OCI-M2 (cell line): ENCODE results near the gene DTNBP1.

Experiments
- DNase-seq: peaks from one replicate; lab custom pipeline; 2025; ENCODE audit not compliant: unreplicated experiment; lab: John Stamatoyannopoulos, UW

The DTNBP1 gene

GRCh38 chr6:15626878-15627674 lies 35.8 kb downstream of the DTNBP1 start:
- no peak for DNase-seq

GRCh38 chr6:15626160-15626559 lies 36.7 kb downstream of the DTNBP1 start:
- no peak for DNase-seq

- no peak for DNase-seq
Measured at GRCh38 chr6:15623276-15624116, 39.3 kb downstream of the DTNBP1 start.

- no peak for DNase-seq
Measured at GRCh38 chr6:15622045-15622740, 40.6 kb downstream of the DTNBP1 start.

GRCh38 chr6:15621203-15622044 lies 41.4 kb downstream of the DTNBP1 start:
- DNase-seq: peak; percentile 67

GRCh38 chr6:15620611-15621010 lies 42.2 kb downstream of the DTNBP1 start:
- DNase-seq: peak; percentile 25

- no peak for DNase-seq
Measured at GRCh38 chr6:15619330-15619729, 43.5 kb downstream of the DTNBP1 start.

- no peak for DNase-seq
Measured at GRCh38 chr6:15618685-15619084, 44.1 kb downstream of the DTNBP1 start.

- no peak for DNase-seq
Measured at GRCh38 chr6:15616261-15616660, 46.6 kb downstream of the DTNBP1 start.

GRCh38 chr6:15615802-15616201 lies 47.0 kb downstream of the DTNBP1 start:
- no peak for DNase-seq

GRCh38 chr6:15614277-15614676 lies 48.6 kb downstream of the DTNBP1 start:
- no peak for DNase-seq

GRCh38 chr6:15608396-15608795 lies 54.4 kb downstream of the DTNBP1 start:
- no peak for DNase-seq

GRCh38 chr6:15607603-15608002 lies 55.2 kb downstream of the DTNBP1 start:
- DNase-seq: no peak

GRCh38 chr6:15606347-15606746 lies 56.5 kb downstream of the DTNBP1 start:
- no peak for DNase-seq

GRCh38 chr6:15604843-15605242 lies 58.0 kb downstream of the DTNBP1 start:
- DNase-seq: no peak

GRCh38 chr6:15602154-15602553 lies 60.7 kb downstream of the DTNBP1 start:
- no peak for DNase-seq

- no peak for DNase-seq
Measured at GRCh38 chr6:15598273-15598798, 64.5 kb downstream of the DTNBP1 start.

GRCh38 chr6:15596186-15596896 lies 66.5 kb downstream of the DTNBP1 start:
- no peak for DNase-seq

- DNase-seq: no peak
Measured at GRCh38 chr6:15595461-15596173, 67.2 kb downstream of the DTNBP1 start.
